Mucosa of descending colon (tissue), 3 donors: ENCODE data around the gene STRAP. TPM values are rescaled to one million over a fixed set of nuclear protein-coding genes. Genes with fewer than 3 reads are reported as not detected.
A peak's percentile ranks its signal among the peaks of the same experiment; 100 is the strongest.
"Not testable (repeated sequence)": the region's sequence is repeated elsewhere in the genome, so short reads cannot be mapped to it uniquely, and the experiment has no call there.

Experiments
- ATAC-seq: fragments of 200-7000 bp; cut with Tn5 transposase; one replicate; pipeline ENCODE4 v1.9.1; 2020; ENCODE audit warnings: mild to moderate bottlenecking, moderate library complexity
- DNase-seq, 3 donors: peaks; one replicate each; pipeline ENCODE4 v3.0.0-alpha.2; 2020
- H3K36me3 ChIP-seq: fragments of 200-600 bp; one replicate; pipeline ENCODE4 v1.8.0; 2021; ENCODE audit warnings: low read depth, mild to moderate bottlenecking
- H3K4me1 ChIP-seq: fragments of 200-600 bp; one replicate; pipeline ENCODE4 v1.8.0; 2021; ENCODE audit warnings: low read depth, mild to moderate bottlenecking
- H3K4me3 ChIP-seq: fragments of 200-600 bp; one replicate; pipeline ENCODE4 v1.8.0; 2021; ENCODE audit warnings: mild to moderate bottlenecking
- H3K9me3 ChIP-seq: fragments of 200-600 bp; one replicate; pipeline ENCODE4 v1.8.0; 2021; ENCODE audit warnings: mild to moderate bottlenecking
- CTCF ChIP-seq: fragments of 200-600 bp; IDR thresholded peaks from one replicate; pipeline ENCODE4 v1.8.0; 2022; ENCODE audit warnings: antibody characterized with exemption, mild to moderate bottlenecking
- intact Hi-C, 2 donors: fragments of 100-400 bp; cut with DNase I in 1 of 2; cut with micrococcal nuclease in 1 of 2; formaldehyde crosslinking; loops; one replicate each; pipeline versions ENCODE4 v1.11.0 to v1.11.1; 2022; cut with DNase I, micrococcal nuclease
- total RNA-seq, 3 donors: library from RNA; stranded (reverse); fragmentation: NEBNext Ultra II Directional in 2 of 3; extraction: Animal tissue kit (Norgen Biotek cat#: 25700) in 2 of 3; gene quantifications; one replicate each; pipeline versions ENCODE4 v1.2.1 to v1.2.4, GENCODE V29; 2021 to 2023
- donor health status: DM: no; HTN: no; CAD: no; lungs with moderate emphysema.
- donor health status: DM: no; HTN: no; CAD: no.
- donor health status: DM: no; HTN: yes; CAD: no.

The STRAP gene
- total RNA-seq, 3 donors from 2014 or later: 50.5 to 86.5 (median 72.8) TPM

- TF ChIP-seq CTCF: no peak
Observed at GRCh38 chr12:15873556-15873955, 8.6 kb upstream of the STRAP start.

GRCh38 chr12:15874556-15875145 lies 7.5 kb upstream of the STRAP start:
- ATAC-seq, H3K4me1 ChIP-seq, DNase-seq, intact Hi-C loops, H3K36me3 ChIP-seq, H3K4me3 ChIP-seq, H3K9me3 ChIP-seq: not testable (repeated sequence)

More at GRCh38 chr12:15873556-15873955, 8.6 kb upstream of the STRAP start:
- Histone ChIP-seq H3K36me3 (no peaks in the 10 kb centered on the region), H3K4me3 (no peak overlapping the region), H3K4me1 (no peaks in the 10 kb centered on the region), H3K9me3 (no peaks in the 10 kb centered on the region)
- intact Hi-C loops: no loop called here
- ATAC-seq: no peak
- DNase-seq: no peak

GRCh38 chr12:15875863-15876262 lies 6.3 kb upstream of the STRAP start:
- peak; percentile 23 for ATAC-seq

GRCh38 chr12:15879413-15879812 lies 2.8 kb upstream of the STRAP start:
- no peaks in the 10 kb centered on the region for H3K9me3 ChIP-seq
- no peak overlapping the region for H3K4me3 ChIP-seq
- H3K4me1 ChIP-seq: peaks cover 11% of the 10 kb centered on the region
- no peaks in the 10 kb centered on the region for H3K36me3 ChIP-seq
- TF ChIP-seq CTCF: no peak
- intact Hi-C loops: no loop called here
- DNase-seq (no peak), ATAC-seq (no peak)

More at GRCh38 chr12:15875863-15876262, 6.3 kb upstream of the STRAP start:
- intact Hi-C loops: no loop called here
- Histone ChIP-seq H3K4me3 (no peak overlapping the region), H3K9me3 (no peaks in the 10 kb centered on the region), H3K36me3 (no peaks in the 10 kb centered on the region), H3K4me1 (no peaks in the 10 kb centered on the region)
- TF ChIP-seq CTCF: no peak
- DNase-seq: peak in 2 of 3 donors; percentile 59 to 82

GRCh38 chr12:15880721-15881120 lies 1.5 kb upstream of the STRAP start:
- Histone ChIP-seq H3K9me3 (no peaks in the 10 kb centered on the region), H3K4me1 (peaks cover 20% of the 10 kb centered on the region), H3K4me3 (no peak overlapping the region), H3K36me3 (no peaks in the 10 kb centered on the region)
- DNase-seq (no peak), ATAC-seq (no peak)
- intact Hi-C loops: no loop called here
- no peak for TF ChIP-seq CTCF

GRCh38 chr12:15883536-15883935 lies 1.3 kb downstream of the STRAP start:
- Histone ChIP-seq H3K36me3 (no peaks in the 10 kb centered on the region), H3K4me1 (peaks cover 20% of the 10 kb centered on the region), H3K9me3 (no peaks in the 10 kb centered on the region), H3K4me3 (no peak overlapping the region)
- ATAC-seq (no peak), DNase-seq (no peak)
- intact Hi-C loops: no loop called here
- TF ChIP-seq CTCF: no peak
